PC-9 (cell line): ENCODE measurements around the gene TMTC4. TPM values are rescaled to one million over a fixed set of nuclear protein-coding genes. Genes with fewer than 3 reads are reported as not detected.

Experiments used
- Bru-seq: library from RNA; stranded (reverse); fragments of 400-500 nt; gene quantifications from one replicate; lab custom pipeline; 2021; lab: Mats Ljungman, UMichigan
- BruChase-seq, 2 experiments: library from RNA; stranded (reverse); fragments of 400-500 nt; gene quantifications; one replicate each; lab custom pipeline; 2021; lab: Mats Ljungman, UMichigan
- BruUV-seq: library from RNA; stranded (reverse); fragments of 400-500 nt; replicated peaks from 2 replicates; lab custom pipeline; 2021; lab: Mats Ljungman, UMichigan
- CTCF ChIA-PET: fragments of 300-600 bp; sonication (Branson Sonifier 250); formaldehyde crosslinking; loops from one replicate; lab custom pipeline; 2022; ENCODE audit warnings: antibody characterized with exemption; lab: Charles Lee
- POLR2A ChIA-PET: fragments of 300-600 bp; sonication (Branson Sonifier 250); formaldehyde crosslinking; loops from one replicate; lab custom pipeline; 2022; ENCODE audit warnings: antibody characterized with exemption; ENCODE audit not compliant: unreplicated experiment; lab: Charles Lee
- DNase-seq, 2 experiments: peaks; one replicate each; pipeline versions ENCODE4 v3.0.0 to v3.0.0-alpha.2; 2015 to 2022; ENCODE audit warnings: mixed read lengths in 1 of 2
- H2AFZ ChIP-seq: fragments of 200-600 bp; sonication (generic); 2 replicates; pipeline ENCODE4 v1.8.1; 2017; ENCODE audit warnings: antibody characterized with exemption
- H3F3A ChIP-seq: fragments of 200-600 bp; sonication (generic); 2 replicates; pipeline ENCODE4 v1.8.1; 2017; ENCODE audit warnings: antibody characterized with exemption, mild to moderate bottlenecking, low read depth; ENCODE audit not compliant: insufficient read depth
- H3K27ac ChIP-seq: fragments of 200-600 bp; sonication (generic); 2 replicates; pipeline ENCODE4 v1.6.1; 2016; ENCODE audit warnings: mixed run types
- H3K27me3 ChIP-seq: fragments of 200-600 bp; sonication (generic); 2 replicates; pipeline ENCODE4 v1.6.1; 2016; ENCODE audit warnings: low read depth, mixed run types; ENCODE audit not compliant: insufficient read depth
- H3K36me3 ChIP-seq: fragments of 200-600 bp; sonication (generic); 2 replicates; pipeline ENCODE4 v1.6.1; 2016; ENCODE audit warnings: low read depth, mixed run types
- H3K4me1 ChIP-seq: fragments of 200-600 bp; sonication (generic); replicated peaks from 2 replicates; pipeline ENCODE4 v1.6.1; 2016; ENCODE audit warnings: mixed run types; ENCODE audit not compliant: insufficient read depth
- H3K4me2 ChIP-seq: fragments of 200-600 bp; sonication (generic); 2 replicates; pipeline ENCODE4 v1.6.1; 2017; ENCODE audit warnings: mixed run types
- H3K4me3 ChIP-seq: fragments of 200-600 bp; sonication (generic); 2 replicates; pipeline ENCODE4 v1.6.1; 2016; ENCODE audit warnings: mixed run types
- H3K79me2 ChIP-seq: fragments of 200-600 bp; sonication (generic); 2 replicates; pipeline ENCODE4 v1.6.1; 2017; ENCODE audit warnings: low read depth, mixed run types
- H3K9me2 ChIP-seq: fragments of 200-600 bp; sonication (generic); 2 replicates; pipeline ENCODE4 v1.8.1; 2017; ENCODE audit warnings: mild to moderate bottlenecking; ENCODE audit not compliant: insufficient read depth
- H3K9me3 ChIP-seq: fragments of 200-600 bp; sonication (generic); 2 replicates; pipeline ENCODE4 v1.8.1; 2016; ENCODE audit warnings: low read depth; ENCODE audit not compliant: insufficient read depth
- H4K20me1 ChIP-seq: fragments of 200-600 bp; sonication (generic); 2 replicates; pipeline ENCODE4 v1.8.1; 2017; ENCODE audit not compliant: insufficient read depth
- CTCF ChIP-seq: fragments of 200-600 bp; sonication (generic); conservative IDR thresholded peaks from 2 replicates; pipeline ENCODE4 v1.6.1; 2017; ENCODE audit warnings: mixed run types, antibody characterized with exemption, mild to moderate bottlenecking, moderate library complexity
- EZH2 ChIP-seq: fragments of 200-600 bp; sonication (generic); IDR thresholded peaks from 2 replicates; pipeline ENCODE4 v1.8.0; 2017; ENCODE audit warnings: antibody characterized with exemption, low read depth
- intact Hi-C: fragments of 100-400 bp; cut with micrococcal nuclease; formaldehyde crosslinking; loops from one replicate; pipeline ENCODE4 v1.10.0; 2022; ENCODE audit not compliant: unreplicated experiment
- long read RNA-seq: library from polyadenylated mRNA; stranded (forward); transcript quantifications from one replicate; pipeline ENCODE4 v2.0.0, GENCODE V29; 2022
- total RNA-seq: library from RNA; stranded (reverse); gene quantifications from 2 replicates; pipeline ENCODE4 v1.2.3, GENCODE V29; 2021

Gene TMTC4
- 16.2 and 22.9 TPM in 2 replicates for total RNA-seq
- Bru-seq, nascent RNA, result percentile 60 among the genes with signal in this experiment
- percentile 51 among the genes with signal in this experiment for BruChase-seq, experiment 1, labeled RNA remaining after a 2-hour chase
- percentile 51 among the genes with signal in this experiment for BruChase-seq, experiment 2, labeled RNA remaining after a 6-hour chase
- long read RNA-seq, partial matches to known transcripts, result 3 of 9 reads
- long read RNA-seq, other reads (novel, unspliced or antisense), result 2 of 9 reads

- no peaks in the 10 kb centered on the region for H3K27me3 ChIP-seq
- H3K4me3 ChIP-seq, result peak within 1 kb of the TSS; percentile 67
- ChIA-PET CTCF (interaction anchor here (0.7 to 1.1 kb wide), 2 partner anchors 102 to 384 kb away, joined by 3 to 16 read pairs; no protein-coding TSS in a partner anchor), POLR2A (interaction anchor here (0.5 kb wide), 1 partner anchor 749 kb away, joined by 3 read pairs; no protein-coding TSS in a partner anchor)
- intact Hi-C loops, result no loop called here
- peak within 1 kb of the TSS; percentile 100 for H2AFZ ChIP-seq
- no peaks in the 10 kb centered on the region for H3K9me3 ChIP-seq
- TF ChIP-seq EZH2, result no peak
- TF ChIP-seq CTCF, result no peak
- BruUV-seq, result no TSS peak
- H4K20me1 ChIP-seq, result peaks cover 9% of the 10 kb centered on the region; the same call in 1 of the 2 replicates
- H3K9me2 ChIP-seq, result no peaks in the 10 kb centered on the region
- H3K4me2 ChIP-seq, result peak within 1 kb of the TSS; percentile 88
- DNase-seq, result no peak
- no peak within 1 kb of the TSS for H3K27ac ChIP-seq
- H3K36me3 ChIP-seq, result no peaks in the 10 kb centered on the region
- peaks cover 21% of the 10 kb centered on the region for H3K79me2 ChIP-seq
- H3K4me1 ChIP-seq, result peaks cover 8% of the 10 kb centered on the region
- peaks cover 7% of the 10 kb centered on the region; the same call in 1 of the 2 replicates for H3F3A ChIP-seq
These were observed at the start of gene TMTC4 for GRCh38 chr13:100674572-100674871. TMTC4 (minus strand) TSS chr13:100674795; CDS start chr13:100670362, 4,433 bp downstream.

GRCh38 chr13:100722517-100722916 is 47.9 kb upstream of the TMTC4 start:
- Histone ChIP-seq H3K9me2 (no peaks in the 10 kb centered on the region), H3K9me3 (no peaks in the 10 kb centered on the region), H4K20me1 (no peaks in the 10 kb centered on the region), H2AFZ (no peak overlapping the region), H3K4me3 (no peak overlapping the region), H3K4me2 (no peak overlapping the region), H3K79me2 (no peaks in the 10 kb centered on the region), H3K27me3 (peaks cover 47% of the 10 kb centered on the region), H3K4me1 (no peaks in the 10 kb centered on the region), H3F3A (no peaks in the 10 kb centered on the region), H3K36me3 (no peaks in the 10 kb centered on the region), H3K27ac (no peak overlapping the region)
- intact Hi-C loops, result loop anchor here (1.0 kb wide), 1 partner anchor 405 kb away; no protein-coding TSS in a partner anchor
- TF ChIP-seq CTCF (no peak), EZH2 (no peak)
- POLR2A ChIA-PET, result no interaction called here
- no peak for DNase-seq
- BruUV-seq, result no TSS peak
- CTCF ChIA-PET, result interaction anchor here (0.6 to 0.7 kb wide), 2 partner anchors 150 to 806 kb away, joined by 3 to 14 read pairs; no protein-coding TSS in a partner anchor

GRCh38 chr13:100721885-100722512 is 47.4 kb upstream of the TMTC4 start:
- H3K27me3 ChIP-seq, result peaks cover 47% of the 10 kb centered on the region
- intact Hi-C loops, result loop anchor here (1.0 kb wide), 1 partner anchor 405 kb away; no protein-coding TSS in a partner anchor
- no peaks in the 10 kb centered on the region for H3K36me3 ChIP-seq
- no peaks in the 10 kb centered on the region for H3K4me1 ChIP-seq
- H3K9me3 ChIP-seq, result no peaks in the 10 kb centered on the region
- BruUV-seq, result no TSS peak
- no peak overlapping the region for H2AFZ ChIP-seq
- H4K20me1 ChIP-seq, result no peaks in the 10 kb centered on the region
- no peaks in the 10 kb centered on the region for H3F3A ChIP-seq
- ChIA-PET POLR2A (no interaction called here), CTCF (interaction anchor here (0.6 to 0.7 kb wide), 2 partner anchors 149 to 807 kb away, joined by 3 to 14 read pairs; no protein-coding TSS in a partner anchor)
- H3K4me3 ChIP-seq, result no peak overlapping the region
- H3K4me2 ChIP-seq, result no peak overlapping the region
- no peaks in the 10 kb centered on the region for H3K79me2 ChIP-seq
- H3K27ac ChIP-seq, result no peak overlapping the region
- no peak for TF ChIP-seq EZH2
- TF ChIP-seq CTCF, result peak; percentile 84
- DNase-seq, result peak in 1 of 2 experiments; percentile 29
- H3K9me2 ChIP-seq, result no peaks in the 10 kb centered on the region
